ENCODE results near the gene ZNF737.
"Not testable (repeated sequence)": the region's sequence is repeated elsewhere in the genome, so short reads cannot be mapped to it uniquely, and the experiment has no call there.

ZNF737 gene

GRCh38 chr19:20565321-20566018 is at the start of gene ZNF737:
Gene ZNF737 (minus strand): TSS chr19:20565781. CDS start chr19:20565640, 141 bp downstream.
- peak; percentile 95 for DNase-seq

- DNase-seq, result not testable (repeated sequence)
Observed at GRCh38 chr19:20614971-20615370, 49.4 kb upstream of the ZNF737 start.

- no peak for DNase-seq
Observed at GRCh38 chr19:20612711-20613316, 47.2 kb upstream of the ZNF737 start.

- no peak for DNase-seq
Observed at GRCh38 chr19:20611866-20612265, 46.3 kb upstream of the ZNF737 start.

GRCh38 chr19:20607943-20608342 is 42.4 kb upstream of the ZNF737 start:
- no peak for DNase-seq

- no peak for DNase-seq
Observed at GRCh38 chr19:20558571-20558970, 7.0 kb downstream of the ZNF737 start.

- no peak for DNase-seq
Observed at GRCh38 chr19:20558011-20558410, 7.6 kb downstream of the ZNF737 start.

- DNase-seq, result not testable (repeated sequence)
Observed at GRCh38 chr19:20544667-20545333, 20.8 kb downstream of the ZNF737 start.

- not testable (repeated sequence) for DNase-seq
Observed at GRCh38 chr19:20530303-20530702, 35.3 kb downstream of the ZNF737 start.

- peak; percentile 13 for DNase-seq
Observed at GRCh38 chr19:20513189-20513904, 52.2 kb downstream of the ZNF737 start.

- no peak for DNase-seq
Observed at GRCh38 chr19:20503476-20503875, 62.1 kb downstream of the ZNF737 start.
